ENCODE results near the gene TCOF1.
"Not testable (repeated sequence)": the region's sequence is repeated elsewhere in the genome, so short reads cannot be mapped to it uniquely, and the experiment has no call there.

DNA sequence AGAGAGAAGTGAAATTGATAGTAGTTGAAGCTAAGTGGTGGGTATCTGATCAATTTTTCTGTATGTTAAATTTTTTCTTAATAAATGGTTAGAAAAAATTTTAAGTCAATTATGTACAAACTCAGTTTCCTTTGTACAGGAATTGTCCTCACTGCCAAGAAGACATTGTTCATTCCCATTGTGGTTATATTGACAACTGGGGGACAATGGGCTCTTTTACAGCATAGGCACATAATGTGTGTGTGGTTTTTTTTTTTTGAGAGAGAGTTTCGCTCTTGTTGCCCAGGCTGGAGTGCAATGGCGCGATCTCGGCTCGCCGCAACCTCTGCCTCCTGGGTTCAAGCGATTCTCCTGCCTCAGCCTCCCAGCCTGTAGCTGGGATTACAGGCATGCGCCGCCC is 68.7 kb downstream of the TCOF1 start:
- TF ChIP-seq CTCF, POLR2A (IDR thresholded peaks at IDR 0.05): not testable (repeated sequence)
